Gastrocnemius medialis (tissue), 4 donors: ENCODE data around the gene HS3ST5. TPM values are rescaled to one million over a fixed set of nuclear protein-coding genes. Genes with fewer than 3 reads are reported as not detected.

Experiments
- ATAC-seq, 2 donors: fragments of 150-250 bp; one replicate each; pipeline ENCODE4 v1.9.1; 2016
- DNase-seq, 2 donors: peaks; one replicate each; pipeline ENCODE4 v3.0.0-alpha.2; 2019
- H3K27ac ChIP-seq, 4 donors: fragments of 200-600 bp; sonication (generic); 1 replicate in 1 of 4; 2 replicates in 3 of 4; pipeline ENCODE4 v1.5.1; 2016 to 2018; ENCODE audit warnings: mild to moderate bottlenecking in 2 of 4, moderate library complexity in 1 of 4
- H3K27me3 ChIP-seq, 3 donors: fragments of 200-600 bp; sonication (generic) in 2 of 3; 1 replicate in 1 of 3; 2 replicates in 2 of 3; pipeline versions ENCODE4 v1.5.1 to v1.6.0; 2016 to 2019; ENCODE audit warnings: mild to moderate bottlenecking in 1 of 3, moderate library complexity in 1 of 3
- H3K36me3 ChIP-seq, 2 donors: fragments of 200-600 bp; sonication (generic) in 1 of 2; one replicate each; pipeline ENCODE4 v1.5.1; 2017 to 2018
- H3K4me1 ChIP-seq, 2 donors: fragments of 200-600 bp; sonication (generic) in 1 of 2; one replicate each; pipeline ENCODE4 v1.5.1; 2016 to 2017; ENCODE audit warnings: mild to moderate bottlenecking in 2 of 2
- H3K4me3 ChIP-seq, 4 donors: fragments of 200-600 bp; sonication (generic) in 3 of 4; 1 replicate in 1 of 4; 2 replicates in 3 of 4; pipeline ENCODE4 v1.5.1; 2016 to 2019; ENCODE audit warnings: mild to moderate bottlenecking in 2 of 4
- H3K9me3 ChIP-seq, 3 donors: fragments of 200-600 bp; sonication (generic) in 2 of 3; 1 replicate in 1 of 3; 2 replicates in 2 of 3; pipeline ENCODE4 v1.5.1; 2016 to 2019
- POLR2A ChIP-seq, 2 donors: fragments of 450-650 bp; IDR thresholded peaks; one replicate each; pipeline ENCODE4 v1.6.1; 2017; ENCODE audit warnings: antibody characterized with exemption in 2 of 2, mild to moderate bottlenecking in 2 of 2, moderate library complexity in 2 of 2
- in situ Hi-C, 4 donors: fragments of 200-750 bp; cut with MboI; loops; one replicate each; pipeline versions ENCODE4 v1.15.0 to v1.8.0; 2017; ENCODE audit warnings: low sequenced_read_pairs in 4 of 4
- intact Hi-C: fragments of 100-400 bp; cut with DNase I; formaldehyde crosslinking; loops from one replicate; pipeline ENCODE4 v1.15.1; 2023; ENCODE audit warnings: low total_unique reads
- total RNA-seq, 4 donors: library from RNA; depleted of rRNA; stranded (reverse); fragments of >200 nt; gene quantifications; one replicate each; pipeline versions ENCODE4 v1.1.0 to v1.2.3, GENCODE V29; 2016
- TF ChIP-seq, protein P1 (sequence below), 5 experiments: fragments of 450-650 bp in 3 of 5; fragments of 200-600 bp in 2 of 5; sonication (generic) in 2 of 5; IDR thresholded peaks in 4 of 5; conservative IDR thresholded peaks in 1 of 5; 1 replicate in 4 of 5; 2 replicates in 1 of 5; pipeline ENCODE4 v1.5.1; 2016 to 2019; ENCODE audit warnings: antibody characterized with exemption in 5 of 5, mild to moderate bottlenecking in 3 of 5, moderate library complexity in 3 of 5

Gene HS3ST5
- total RNA-seq, 4 donors from 2014 or later, result 0.13 to 0.41 TPM; not detected in 2

DNA sequence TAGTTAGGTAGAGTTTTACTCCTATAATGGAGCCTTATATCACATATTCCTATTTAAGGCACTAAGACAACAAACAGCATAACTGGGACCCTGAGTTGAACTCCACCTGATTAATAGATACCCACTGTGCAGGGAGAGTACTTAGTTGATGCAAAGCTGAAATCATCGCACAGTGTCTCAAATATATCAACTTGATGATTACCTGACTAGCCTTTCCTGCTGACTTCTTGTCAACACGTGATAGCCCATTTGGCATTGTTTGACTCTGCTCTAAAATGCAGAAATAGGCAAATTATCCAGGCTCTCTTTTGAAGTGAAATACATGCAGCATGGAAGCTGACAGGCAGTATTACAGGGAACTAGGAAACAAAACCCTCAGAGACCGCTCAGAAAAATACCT lies 217.2 kb downstream of the HS3ST5 start:
- no peak overlapping the region for H3K4me3 ChIP-seq
- intact Hi-C loops (no loop called here), in situ Hi-C loops (no loop called here)
- no peaks in the 10 kb centered on the region for H3K27me3 ChIP-seq
- H3K4me1 ChIP-seq, result peaks cover 12 to 13% of the 10 kb centered on the region in 2 donors
- no peak for TF ChIP-seq POLR2A (IDR thresholded peaks at IDR 0.05)
- TF ChIP-seq, protein P1, sequence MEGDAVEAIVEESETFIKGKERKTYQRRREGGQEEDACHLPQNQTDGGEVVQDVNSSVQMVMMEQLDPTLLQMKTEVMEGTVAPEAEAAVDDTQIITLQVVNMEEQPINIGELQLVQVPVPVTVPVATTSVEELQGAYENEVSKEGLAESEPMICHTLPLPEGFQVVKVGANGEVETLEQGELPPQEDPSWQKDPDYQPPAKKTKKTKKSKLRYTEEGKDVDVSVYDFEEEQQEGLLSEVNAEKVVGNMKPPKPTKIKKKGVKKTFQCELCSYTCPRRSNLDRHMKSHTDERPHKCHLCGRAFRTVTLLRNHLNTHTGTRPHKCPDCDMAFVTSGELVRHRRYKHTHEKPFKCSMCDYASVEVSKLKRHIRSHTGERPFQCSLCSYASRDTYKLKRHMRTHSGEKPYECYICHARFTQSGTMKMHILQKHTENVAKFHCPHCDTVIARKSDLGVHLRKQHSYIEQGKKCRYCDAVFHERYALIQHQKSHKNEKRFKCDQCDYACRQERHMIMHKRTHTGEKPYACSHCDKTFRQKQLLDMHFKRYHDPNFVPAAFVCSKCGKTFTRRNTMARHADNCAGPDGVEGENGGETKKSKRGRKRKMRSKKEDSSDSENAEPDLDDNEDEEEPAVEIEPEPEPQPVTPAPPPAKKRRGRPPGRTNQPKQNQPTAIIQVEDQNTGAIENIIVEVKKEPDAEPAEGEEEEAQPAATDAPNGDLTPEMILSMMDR (IDR thresholded peaks at IDR 0.05 in 4 of 5, conservative IDR thresholded peaks at IDR 0.05 in 1 of 5), result no peak
- ATAC-seq, result no peak
- H3K27ac ChIP-seq, result no peak overlapping the region
- no peaks in the 10 kb centered on the region for H3K36me3 ChIP-seq
- no peak for DNase-seq
- no peaks in the 10 kb centered on the region for H3K9me3 ChIP-seq

DNA sequence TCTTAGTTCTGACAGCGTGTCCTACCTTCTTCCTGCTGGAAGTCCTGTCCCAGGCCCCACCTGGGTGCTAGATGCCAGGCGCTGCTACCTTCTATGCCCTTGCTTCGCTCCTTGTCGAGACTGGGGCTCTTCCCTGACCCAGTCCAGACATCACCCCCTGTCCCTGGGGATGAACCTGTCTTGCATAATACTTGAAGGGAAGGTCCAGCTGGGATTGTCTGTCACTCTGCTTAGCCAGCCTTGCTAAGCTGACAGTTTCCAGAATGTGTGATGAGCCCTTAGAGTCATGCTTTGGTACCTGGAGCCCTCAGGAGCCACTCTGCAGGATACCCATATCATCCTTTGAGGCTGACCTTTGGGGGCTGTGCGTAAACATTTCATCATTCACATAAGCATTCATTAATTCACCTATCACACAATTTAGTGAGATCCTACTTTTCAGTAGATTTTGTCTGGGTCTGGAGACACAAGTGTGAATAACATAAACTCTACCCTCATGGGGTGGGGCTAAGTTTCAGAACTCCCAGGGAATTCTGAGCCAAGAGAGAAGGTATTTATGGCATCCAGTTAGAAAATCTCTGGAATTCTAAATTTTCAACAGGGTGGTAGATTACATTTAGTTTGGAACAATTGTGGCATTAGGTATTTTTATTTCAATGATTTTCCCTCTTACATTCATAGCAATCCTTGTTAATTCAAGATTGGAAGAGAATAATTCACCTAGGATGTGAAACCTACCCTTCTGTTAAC lies 220.7 kb downstream of the HS3ST5 start:
- Histone ChIP-seq H3K27me3 (no peaks in the 10 kb centered on the region), H3K4me3 (no peak overlapping the region)

DNA sequence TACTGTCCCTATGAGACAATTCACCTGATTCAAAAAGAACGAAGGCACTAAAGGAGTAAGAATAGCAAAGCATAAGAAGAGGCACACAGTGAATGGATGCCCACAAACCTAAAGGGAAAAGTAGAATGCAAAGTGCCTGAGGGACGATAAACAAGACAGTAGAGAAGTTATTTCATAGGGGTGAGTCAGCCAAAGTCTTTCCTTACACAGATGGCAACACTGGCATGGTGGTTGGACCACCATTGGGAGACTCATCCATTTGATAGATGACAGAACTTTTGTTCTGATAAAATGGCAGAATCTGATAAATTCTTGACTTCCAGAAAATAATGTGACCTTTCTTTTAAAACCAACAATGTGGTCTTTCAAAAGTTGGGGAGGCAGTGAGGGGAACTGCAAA lies 223.8 kb downstream of the HS3ST5 start:
- Histone ChIP-seq H3K4me1 (peaks cover 34 to 37% of the 10 kb centered on the region in 2 donors), H3K27me3 (no peaks in the 10 kb centered on the region), H3K4me3 (no peak overlapping the region), H3K36me3 (no peaks in the 10 kb centered on the region), H3K27ac (peak overlapping the region in 2 of 4 donors; percentile 1 to 38), H3K9me3 (no peaks in the 10 kb centered on the region)
- in situ Hi-C loops, result no loop called here
- DNase-seq (no peak), ATAC-seq (no peak)
- intact Hi-C loops, result no loop called here
- no peak for TF ChIP-seq POLR2A (IDR thresholded peaks at IDR 0.05)
- TF ChIP-seq, protein P1 (IDR thresholded peaks at IDR 0.05 in 4 of 5, conservative IDR thresholded peaks at IDR 0.05 in 1 of 5), result no peak

More for the DNA sequence above, 220.7 kb downstream of the HS3ST5 start:
- Histone ChIP-seq H3K9me3 (no peaks in the 10 kb centered on the region), H3K36me3 (no peaks in the 10 kb centered on the region), H3K27ac (peak overlapping the region in 2 of 4 donors; percentile 34 to 41), H3K4me1 (peaks cover 12 to 13% of the 10 kb centered on the region in 2 donors)
- peak; percentile 52 to 94 for ATAC-seq
- TF ChIP-seq POLR2A (IDR thresholded peaks at IDR 0.05), result no peak
- TF ChIP-seq, protein P1 (IDR thresholded peaks at IDR 0.05 in 4 of 5, conservative IDR thresholded peaks at IDR 0.05 in 1 of 5), result no peak
- intact Hi-C loops, result no loop called here
- in situ Hi-C loops, result no loop called here
- peak; percentile 9 to 43 for DNase-seq

DNA sequence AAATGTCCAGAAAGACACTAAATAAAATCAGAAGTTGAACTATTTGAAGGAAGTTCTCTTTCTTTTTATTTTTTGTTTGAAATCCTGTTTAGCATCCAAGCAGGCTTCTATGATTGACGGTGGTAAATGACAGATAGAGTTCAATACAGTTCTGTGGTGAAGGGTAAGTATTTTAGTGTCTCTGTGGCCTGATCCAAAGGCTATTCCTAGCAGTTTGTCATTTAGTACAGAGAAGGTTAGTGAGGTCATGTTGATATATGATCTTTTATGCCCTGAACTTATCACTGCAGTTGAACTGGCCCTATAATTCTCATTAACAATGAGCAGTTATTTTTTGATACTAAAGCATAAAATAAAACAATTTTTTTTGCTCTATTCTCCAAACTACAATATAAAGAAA lies 227.2 kb downstream of the HS3ST5 start:
- TF ChIP-seq POLR2A (IDR thresholded peaks at IDR 0.05), result no peak
- H3K4me1 ChIP-seq, result peaks cover 22 to 25% of the 10 kb centered on the region in 2 donors
- in situ Hi-C loops (no loop called here), intact Hi-C loops (no loop called here)
- no peaks in the 10 kb centered on the region for H3K9me3 ChIP-seq
- ATAC-seq (peak; percentile 72 to 97), DNase-seq (no peak)
- no peak overlapping the region for H3K4me3 ChIP-seq
- H3K36me3 ChIP-seq, result no peaks in the 10 kb centered on the region
- H3K27ac ChIP-seq, result peak overlapping the region; percentile 10 to 75 (median 37)
- H3K27me3 ChIP-seq, result no peaks in the 10 kb centered on the region

DNA sequence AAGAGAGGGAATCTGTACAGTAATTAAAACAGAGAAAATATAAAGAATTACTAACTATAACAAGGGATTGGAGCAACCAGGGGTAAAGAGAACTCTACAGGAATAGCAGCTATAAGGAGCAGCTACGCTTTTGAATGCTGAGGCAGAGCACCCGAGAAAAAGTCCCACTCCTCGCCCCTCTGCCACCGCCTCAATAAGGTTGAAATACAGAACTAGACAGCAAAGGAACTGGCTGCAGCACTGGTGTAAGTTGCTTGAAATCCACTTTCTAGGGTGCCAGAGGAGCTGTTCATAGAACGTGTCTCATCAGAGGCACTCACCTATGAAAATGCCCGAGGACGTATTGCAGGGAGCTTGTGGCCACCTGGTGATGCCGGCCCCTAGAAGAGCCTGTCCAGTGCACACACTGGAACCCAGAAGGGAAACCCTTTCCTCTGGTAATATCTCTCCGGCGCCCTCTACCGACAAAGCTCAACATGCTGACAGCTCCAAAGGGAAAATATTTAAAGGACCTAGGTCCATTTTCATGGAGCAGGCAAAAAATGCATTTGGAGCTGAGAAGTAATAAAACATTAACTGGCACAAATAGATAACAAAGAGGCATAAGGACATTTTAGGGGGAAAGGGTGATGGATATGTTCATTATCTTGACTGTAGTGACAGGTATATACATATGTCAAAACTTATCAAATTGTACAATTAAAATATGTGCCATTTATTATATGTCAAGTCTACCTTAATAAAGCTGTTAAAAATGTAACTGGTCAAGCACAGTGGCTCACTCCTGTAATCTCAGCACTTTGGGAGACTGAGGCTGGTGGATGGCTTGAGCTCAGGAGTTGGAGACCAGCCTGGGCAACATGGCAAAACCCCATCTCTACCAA lies 234.5 kb downstream of the HS3ST5 start:
- no peak for ATAC-seq
- Histone ChIP-seq H3K36me3 (no peaks in the 10 kb centered on the region), H3K4me3 (no peak overlapping the region), H3K9me3 (no peaks in the 10 kb centered on the region), H3K4me1 (peaks cover 0 to 5% of the 10 kb centered on the region in 2 donors), H3K27ac (no peak overlapping the region), H3K27me3 (no peaks in the 10 kb centered on the region)
- in situ Hi-C loops (loop anchor here in 1 of 4 donors (10.0 kb wide), 1 partner anchor 196 kb away; no protein-coding TSS in a partner anchor), intact Hi-C loops (no loop called here)
- DNase-seq, result peak in 1 of 2 donors; percentile 19
- TF ChIP-seq, protein P1 (IDR thresholded peaks at IDR 0.05 in 4 of 5, conservative IDR thresholded peaks at IDR 0.05 in 1 of 5), result peak in 1 of 5 experiments; percentile 37
- TF ChIP-seq POLR2A (IDR thresholded peaks at IDR 0.05), result no peak
